AG09319 (cell line): ENCODE measurements around the gene GADD45B.

ENCODE experiments used
- DNase-seq: peaks from one replicate; pipeline ENCODE4 v3.0.0-alpha.2; 2010; ENCODE audit warnings: low read depth; ENCODE audit errors: extremely low read depth
- CTCF ChIP-seq: IDR thresholded peaks from 2 replicates; pipeline ENCODE4 v1.5.1; 2011; ENCODE audit warnings: low read depth, mild to moderate bottlenecking, inconsistent platforms, low read length, moderate library complexity

GADD45B gene

GRCh38 chr19:2446381-2446780, 29.5 kb upstream of the GADD45B start:
- no peak for DNase-seq
- no peak for TF ChIP-seq CTCF

- no peak for DNase-seq
Measured at GRCh38 chr19:2449019-2449418, 26.9 kb upstream of the GADD45B start.

GRCh38 chr19:2451138-2451537, 24.8 kb upstream of the GADD45B start:
- no peak for TF ChIP-seq CTCF
- no peak for DNase-seq

More at GRCh38 chr19:2449019-2449418, 26.9 kb upstream of the GADD45B start:
- TF ChIP-seq CTCF = no peak

GRCh38 chr19:2451741-2452140, 24.2 kb upstream of the GADD45B start:
- no peak for TF ChIP-seq CTCF
- DNase-seq = no peak

GRCh38 chr19:2453431-2454025, 22.4 kb upstream of the GADD45B start:
- no peak for TF ChIP-seq CTCF
- no peak for DNase-seq

GRCh38 chr19:2454199-2454961, 21.5 kb upstream of the GADD45B start:
- TF ChIP-seq CTCF = no peak

More at GRCh38 chr19:2454199-2454961, 21.5 kb upstream of the GADD45B start:
- no peak for DNase-seq
